GM12892 (cell line): ENCODE data around the gene OR9Q1.

ENCODE experiments used
- POLR2A ChIP-seq: IDR thresholded peaks from 2 replicates; pipeline ENCODE4 v1.6.1; 2011; ENCODE audit warnings: low read depth, low read length, control low read depth
- POLR2AphosphoS5 ChIP-seq: IDR thresholded peaks from 2 replicates; pipeline ENCODE4 v1.6.1; 2011; ENCODE audit warnings: low read depth, low read length, control low read depth

GRCh38 chr11:58199271-58199670, 175.6 kb downstream of the OR9Q1 start:
- TF ChIP-seq POLR2A (no peak), POLR2AphosphoS5 (no peak)
